Endodermal cell (in vitro differentiated cells): ENCODE results near the gene CEBPE. TPM values are rescaled to one million over a fixed set of nuclear protein-coding genes. Genes with fewer than 3 reads are reported as not detected.
"Not testable (repeated sequence)": the region's sequence is repeated elsewhere in the genome, so short reads cannot be mapped to it uniquely, and the experiment has no call there.

ENCODE experiments used
- DNase-seq: peaks from one replicate; pipeline ENCODE4 v3.0.0-alpha.2; 2017
- H3K27ac ChIP-seq: 2 replicates; pipeline ENCODE4 v1.5.1; 2013; ENCODE audit warnings: mild to moderate bottlenecking, low read depth, low read length, moderate library complexity
- H3K27me3 ChIP-seq: 2 replicates; pipeline ENCODE4 v1.6.1; 2013; ENCODE audit warnings: mild to moderate bottlenecking, low read length, moderate library complexity; ENCODE audit not compliant: insufficient read depth, control insufficient read depth, poor library complexity, severe bottlenecking
- H3K36me3 ChIP-seq: 2 replicates; pipeline ENCODE4 v1.7.0; 2013; ENCODE audit warnings: mild to moderate bottlenecking, low read length, moderate library complexity; ENCODE audit not compliant: control insufficient read depth, insufficient read depth
- H3K4me1 ChIP-seq: one replicate; pipeline ENCODE4 v1.7.0; 2013; ENCODE audit warnings: low read length; ENCODE audit not compliant: control insufficient read depth, insufficient read depth
- H3K4me3 ChIP-seq: 2 replicates; pipeline ENCODE4 v1.5.1; 2013; ENCODE audit warnings: mild to moderate bottlenecking, low read length, moderate library complexity
- H3K9ac ChIP-seq: 2 replicates; pipeline ENCODE4 v1.6.1; 2013; ENCODE audit warnings: mild to moderate bottlenecking, low read length, moderate library complexity; ENCODE audit not compliant: poor library complexity, severe bottlenecking; ENCODE audit errors: extremely low read depth
- H3K9me3 ChIP-seq: 2 replicates; pipeline ENCODE4 v1.6.1; 2013; ENCODE audit warnings: mild to moderate bottlenecking, low read length, moderate library complexity; ENCODE audit not compliant: control insufficient read depth
- H3K27ac Mint-ChIP-seq: 2 replicates; pipeline ENCODE4 v1.8.0; 2020; ENCODE audit warnings: mixed read lengths
- H3K27me3 Mint-ChIP-seq: 2 replicates; pipeline ENCODE4 v1.8.0; 2021; ENCODE audit warnings: mild to moderate bottlenecking, mixed read lengths; ENCODE audit not compliant: insufficient read depth
- H3K36me3 Mint-ChIP-seq: 2 replicates; pipeline ENCODE4 v1.8.0; 2020; ENCODE audit warnings: low read depth, mixed read lengths
- H3K4me1 Mint-ChIP-seq: 2 replicates; pipeline ENCODE4 v1.8.0; 2020; ENCODE audit warnings: mixed read lengths
- H3K4me3 Mint-ChIP-seq: 2 replicates; pipeline ENCODE4 v1.8.0; 2020; ENCODE audit warnings: mild to moderate bottlenecking, moderate library complexity, mixed read lengths
- H3K9me3 Mint-ChIP-seq: 2 replicates; pipeline ENCODE4 v1.8.0; 2020; ENCODE audit warnings: mild to moderate bottlenecking, mixed read lengths
- WGBS, 2 experiments: methylation state at CpG; one replicate each; pipeline versions ENCODE4 v1.1.5 to v1.1.7; 2013; ENCODE audit warnings: missing lambda C conversion rate in 2 of 2, mixed read lengths in 1 of 2; ENCODE audit not compliant: insufficient coverage in 1 of 2, insufficient read length in 1 of 2; 5-methylcytosine and 5-hydroxymethylcytosine counted together
- total RNA-seq, 2 donors: library from RNA; stranded (reverse); fragmentation: NEBNext Ultra II Directional in 1 of 2; extraction: Animal tissue kit (Norgen Biotek cat#: 25700) in 1 of 2; gene quantifications; 2 replicates in 1 of 2; 3 replicates in 1 of 2; pipeline ENCODE4 v1.2.1, GENCODE V29; 2021
- TF ChIP-seq, protein P1 (sequence below): fragments of 200-600 bp; sonication (generic); conservative IDR thresholded peaks from 2 replicates; pipeline ENCODE4 v1.5.0; 2021; ENCODE audit warnings: antibody characterized with exemption, mild to moderate bottlenecking

Gene CEBPE
- total RNA-seq, 2 donors from 2014 or later = not detected

DNA sequence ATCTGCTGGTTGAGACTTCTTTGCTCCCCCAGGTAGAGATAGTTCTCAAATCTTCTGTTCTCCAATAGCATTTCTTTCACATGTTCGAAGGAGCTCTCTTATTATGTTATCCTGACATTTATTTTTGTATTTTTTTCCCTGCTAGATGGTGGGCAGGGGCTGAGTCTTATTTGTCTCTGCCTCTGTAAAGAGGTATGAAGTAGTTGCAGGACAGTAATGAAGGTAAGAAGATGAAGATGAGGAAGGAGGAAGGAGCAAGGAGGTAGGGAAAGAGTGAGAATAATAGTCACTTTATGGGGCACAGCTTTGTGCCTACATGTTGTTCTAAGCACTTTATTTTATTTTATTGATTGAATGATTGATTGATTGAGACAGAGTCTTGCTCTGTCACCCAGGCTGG, 9.3 kb downstream of the CEBPE start:
- no peak for DNase-seq
- Histone ChIP-seq H3K9ac (no peak overlapping the region), H3K27me3 (peaks cover 18% of the 10 kb centered on the region), H3K27ac (no peak overlapping the region), H3K4me3 (no peak overlapping the region), H3K9me3 (no peaks in the 10 kb centered on the region), H3K36me3 (no peaks in the 10 kb centered on the region), H3K4me1 (peaks cover 2% of the 10 kb centered on the region)
- H3K27me3 Mint-ChIP-seq = peaks cover 7% of the 10 kb centered on the region
- TF ChIP-seq, protein P1, sequence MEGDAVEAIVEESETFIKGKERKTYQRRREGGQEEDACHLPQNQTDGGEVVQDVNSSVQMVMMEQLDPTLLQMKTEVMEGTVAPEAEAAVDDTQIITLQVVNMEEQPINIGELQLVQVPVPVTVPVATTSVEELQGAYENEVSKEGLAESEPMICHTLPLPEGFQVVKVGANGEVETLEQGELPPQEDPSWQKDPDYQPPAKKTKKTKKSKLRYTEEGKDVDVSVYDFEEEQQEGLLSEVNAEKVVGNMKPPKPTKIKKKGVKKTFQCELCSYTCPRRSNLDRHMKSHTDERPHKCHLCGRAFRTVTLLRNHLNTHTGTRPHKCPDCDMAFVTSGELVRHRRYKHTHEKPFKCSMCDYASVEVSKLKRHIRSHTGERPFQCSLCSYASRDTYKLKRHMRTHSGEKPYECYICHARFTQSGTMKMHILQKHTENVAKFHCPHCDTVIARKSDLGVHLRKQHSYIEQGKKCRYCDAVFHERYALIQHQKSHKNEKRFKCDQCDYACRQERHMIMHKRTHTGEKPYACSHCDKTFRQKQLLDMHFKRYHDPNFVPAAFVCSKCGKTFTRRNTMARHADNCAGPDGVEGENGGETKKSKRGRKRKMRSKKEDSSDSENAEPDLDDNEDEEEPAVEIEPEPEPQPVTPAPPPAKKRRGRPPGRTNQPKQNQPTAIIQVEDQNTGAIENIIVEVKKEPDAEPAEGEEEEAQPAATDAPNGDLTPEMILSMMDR = no peak
- H3K36me3 Mint-ChIP-seq = no peaks in the 10 kb centered on the region
- no peak overlapping the region for H3K4me3 Mint-ChIP-seq
- H3K9me3 Mint-ChIP-seq = peaks cover 7% of the 10 kb centered on the region
- H3K27ac Mint-ChIP-seq = no peak overlapping the region
- 87% methylated on average over 1 of the region's 1 CpG; no CpG with 5 or more reads in 1 of the 2 experiments for WGBS, 2 experiments
- H3K4me1 Mint-ChIP-seq = peaks cover 31% of the 10 kb centered on the region

DNA sequence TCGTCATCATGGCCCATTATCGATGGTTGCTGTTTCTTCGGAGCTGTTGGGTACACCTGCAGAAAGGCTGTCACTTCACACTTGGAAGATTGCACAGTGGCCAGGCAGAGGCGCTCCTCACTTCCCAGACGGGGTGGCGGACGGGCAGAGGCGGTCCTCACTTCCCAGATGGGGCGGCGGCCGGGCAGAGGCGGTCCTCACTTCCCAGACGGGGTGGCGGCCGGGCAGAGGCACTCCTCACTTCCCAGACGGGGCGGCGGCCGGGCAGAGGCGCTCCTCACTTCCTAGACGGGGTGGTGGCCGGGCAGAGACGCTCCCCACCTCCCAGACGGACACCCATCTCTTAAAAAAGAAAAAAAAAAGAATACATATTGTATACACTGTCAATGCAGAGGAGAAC, 10.9 kb downstream of the CEBPE start:
- peaks cover 31% of the 10 kb centered on the region for H3K4me1 Mint-ChIP-seq
- H3K27me3 ChIP-seq = peaks cover 18% of the 10 kb centered on the region
- H3K27me3 Mint-ChIP-seq, H3K4me3 ChIP-seq, H3K9ac ChIP-seq, H3K4me1 ChIP-seq, H3K36me3 Mint-ChIP-seq, H3K36me3 ChIP-seq, DNase-seq, H3K9me3 ChIP-seq, H3K4me3 Mint-ChIP-seq, H3K27ac ChIP-seq, H3K9me3 Mint-ChIP-seq, H3K27ac Mint-ChIP-seq: not testable (repeated sequence)
- 96 to 98% methylated on average over 4 to 21 of the region's 24 CpGs for WGBS, 2 experiments

DNA sequence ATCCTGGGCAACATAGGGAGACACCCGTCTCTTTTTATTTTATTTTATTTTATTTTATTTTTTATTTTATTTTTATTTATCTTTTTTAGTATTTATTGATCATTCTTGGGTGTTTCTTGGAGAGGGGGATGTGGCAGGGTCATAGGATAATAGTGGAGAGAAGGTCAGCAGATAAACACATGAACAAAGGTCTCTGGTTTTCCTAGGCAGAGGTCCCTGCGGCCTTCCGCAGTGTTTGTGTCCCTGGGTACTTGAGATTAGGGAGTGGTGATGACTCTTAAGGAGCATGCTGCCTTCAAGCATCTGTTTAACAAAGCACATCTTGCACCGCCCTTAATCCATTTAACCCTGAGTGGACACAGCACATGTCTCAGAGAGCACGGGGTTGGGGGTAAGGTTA, 11.4 kb downstream of the CEBPE start:
- H3K4me1 ChIP-seq, H3K9ac ChIP-seq, H3K36me3 ChIP-seq, H3K9me3 Mint-ChIP-seq, H3K27ac ChIP-seq, H3K27me3 Mint-ChIP-seq, DNase-seq, H3K27ac Mint-ChIP-seq, H3K9me3 ChIP-seq, H3K4me3 Mint-ChIP-seq, H3K36me3 Mint-ChIP-seq, H3K4me3 ChIP-seq: not testable (repeated sequence)
- H3K4me1 Mint-ChIP-seq = peaks cover 31% of the 10 kb centered on the region
- H3K27me3 ChIP-seq = peaks cover 18% of the 10 kb centered on the region
- WGBS, 2 experiments = 80% methylated on average over 2 of the region's 5 CpGs; no CpG with 5 or more reads in 1 of the 2 experiments

DNA sequence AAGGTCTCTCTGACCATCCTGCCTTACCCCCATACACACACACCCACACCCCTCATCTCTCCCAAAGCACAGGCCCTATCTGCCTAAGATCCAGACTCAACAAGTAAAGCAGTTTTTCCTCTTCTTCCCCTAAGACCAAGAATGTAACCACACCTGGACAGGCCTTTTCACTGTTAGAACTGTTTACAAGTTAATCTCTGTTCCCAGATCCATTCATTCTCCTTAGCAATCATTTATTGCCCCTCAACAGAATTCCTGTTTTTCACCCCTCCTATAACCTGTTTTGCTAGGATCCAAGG, 12.4 kb downstream of the CEBPE start:
- H3K36me3 Mint-ChIP-seq = no peaks in the 10 kb centered on the region
- peak overlapping the region; percentile 92 for H3K27ac Mint-ChIP-seq
- no peak overlapping the region for H3K4me3 ChIP-seq
- H3K9me3 Mint-ChIP-seq = peaks cover 7% of the 10 kb centered on the region
- no peaks in the 10 kb centered on the region for H3K36me3 ChIP-seq
- no peak overlapping the region for H3K9ac ChIP-seq
- no peak overlapping the region for H3K27ac ChIP-seq
- H3K4me1 ChIP-seq = peaks cover 5% of the 10 kb centered on the region
- no peaks in the 10 kb centered on the region for H3K9me3 ChIP-seq
- TF ChIP-seq, protein P1 = no peak
- peaks cover 3% of the 10 kb centered on the region for H3K27me3 Mint-ChIP-seq
- no peak for DNase-seq
- no peak overlapping the region for H3K4me3 Mint-ChIP-seq
- peaks cover 39% of the 10 kb centered on the region for H3K4me1 Mint-ChIP-seq
- H3K27me3 ChIP-seq = peaks cover 18% of the 10 kb centered on the region
